Astrocyte (in vitro differentiated cells and primary cell): ENCODE measurements around the gene PSME3IP1.

ENCODE experiments used
- EZH2 ChIP-seq: IDR thresholded peaks from 2 replicates; pipeline ENCODE4 v1.6.1; 2012; ENCODE audit warnings: mild to moderate bottlenecking, low read length, inconsistent platforms; ENCODE audit not compliant: insufficient read depth
- TF ChIP-seq, protein P1 (sequence below): IDR thresholded peaks from 2 replicates; pipeline ENCODE4 v1.5.1; 2011; ENCODE audit warnings: low read depth, mild to moderate bottlenecking, inconsistent platforms, low read length, moderate library complexity; ENCODE audit not compliant: insufficient read depth

DNA sequence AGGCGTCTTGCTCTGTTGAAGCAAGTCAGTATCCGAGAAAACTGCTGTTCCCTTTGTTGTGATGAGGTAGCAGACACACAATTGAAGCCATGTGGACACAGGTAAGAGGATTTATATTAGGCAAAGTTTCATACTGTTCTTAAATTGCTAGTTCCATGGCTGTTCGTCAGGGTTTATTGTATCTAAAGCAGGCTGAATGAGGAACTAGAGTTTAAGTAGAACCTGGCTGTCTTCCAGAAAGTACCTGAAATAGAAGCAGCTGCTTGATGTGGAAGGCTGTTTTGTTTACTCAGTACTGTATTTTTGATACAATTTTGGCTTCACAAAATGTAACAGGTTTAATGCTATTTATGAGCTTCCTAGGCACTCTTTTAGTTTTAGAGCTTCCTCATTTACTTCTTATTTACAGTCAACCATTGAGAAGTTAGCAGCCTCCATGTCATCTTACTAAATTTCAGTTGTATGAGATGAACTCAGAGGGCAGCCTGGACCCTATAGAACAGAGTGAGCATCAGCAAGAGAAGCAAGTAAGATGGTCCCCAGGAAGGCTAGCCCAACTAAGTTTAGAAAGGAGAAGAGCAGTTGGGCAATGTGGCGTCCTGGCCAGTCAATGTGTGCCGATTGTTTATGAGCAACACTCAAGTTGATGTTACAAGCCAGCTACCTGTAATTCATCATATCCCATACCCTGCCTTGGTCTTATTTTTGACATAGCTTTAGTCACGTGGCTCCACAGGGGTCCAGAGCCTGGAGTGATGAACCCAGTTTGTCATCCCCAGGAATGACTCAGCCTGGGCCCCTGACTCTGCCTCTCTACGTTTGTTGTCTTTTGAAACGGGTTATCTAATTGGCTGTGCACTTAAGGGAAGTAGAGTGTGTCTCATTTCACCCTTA lies 49.5 kb upstream of the PSME3IP1 start:
- TF ChIP-seq, protein P1, sequence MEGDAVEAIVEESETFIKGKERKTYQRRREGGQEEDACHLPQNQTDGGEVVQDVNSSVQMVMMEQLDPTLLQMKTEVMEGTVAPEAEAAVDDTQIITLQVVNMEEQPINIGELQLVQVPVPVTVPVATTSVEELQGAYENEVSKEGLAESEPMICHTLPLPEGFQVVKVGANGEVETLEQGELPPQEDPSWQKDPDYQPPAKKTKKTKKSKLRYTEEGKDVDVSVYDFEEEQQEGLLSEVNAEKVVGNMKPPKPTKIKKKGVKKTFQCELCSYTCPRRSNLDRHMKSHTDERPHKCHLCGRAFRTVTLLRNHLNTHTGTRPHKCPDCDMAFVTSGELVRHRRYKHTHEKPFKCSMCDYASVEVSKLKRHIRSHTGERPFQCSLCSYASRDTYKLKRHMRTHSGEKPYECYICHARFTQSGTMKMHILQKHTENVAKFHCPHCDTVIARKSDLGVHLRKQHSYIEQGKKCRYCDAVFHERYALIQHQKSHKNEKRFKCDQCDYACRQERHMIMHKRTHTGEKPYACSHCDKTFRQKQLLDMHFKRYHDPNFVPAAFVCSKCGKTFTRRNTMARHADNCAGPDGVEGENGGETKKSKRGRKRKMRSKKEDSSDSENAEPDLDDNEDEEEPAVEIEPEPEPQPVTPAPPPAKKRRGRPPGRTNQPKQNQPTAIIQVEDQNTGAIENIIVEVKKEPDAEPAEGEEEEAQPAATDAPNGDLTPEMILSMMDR: no peak
- TF ChIP-seq EZH2: no peak
